Dendritic cell treated with granulocyte-macrophage colony-stimulating factor and Interleukin-4, amounts not matched to agents 40 ng/mL and 50 ng/mL, for 4 days (primary cell): ENCODE results near the gene THSD7A.

Source experiments
- H3K27ac Mint-ChIP-seq: one replicate; pipeline ENCODE4 v1.8.0; 2022; ENCODE audit warnings: mild to moderate bottlenecking, mixed read lengths
- H3K27me3 Mint-ChIP-seq: one replicate; pipeline ENCODE4 v1.8.0; 2022; ENCODE audit warnings: mild to moderate bottlenecking, mixed read lengths
- H3K36me3 Mint-ChIP-seq: one replicate; pipeline ENCODE4 v1.8.0; 2022; ENCODE audit warnings: low read depth, mixed read lengths
- H3K4me1 Mint-ChIP-seq: one replicate; pipeline ENCODE4 v1.8.0; 2022; ENCODE audit warnings: low read depth, mixed read lengths
- H3K4me3 Mint-ChIP-seq: one replicate; pipeline ENCODE4 v1.8.0; 2022; ENCODE audit warnings: mild to moderate bottlenecking, moderate library complexity, mixed read lengths
- H3K9me3 Mint-ChIP-seq: one replicate; pipeline ENCODE4 v1.8.0; 2022; ENCODE audit warnings: mixed read lengths
- intact Hi-C: fragments of 100-400 bp; cut with micrococcal nuclease; formaldehyde crosslinking; loops from one replicate; pipeline ENCODE4 v1.15.0; 2022

The THSD7A gene

DNA sequence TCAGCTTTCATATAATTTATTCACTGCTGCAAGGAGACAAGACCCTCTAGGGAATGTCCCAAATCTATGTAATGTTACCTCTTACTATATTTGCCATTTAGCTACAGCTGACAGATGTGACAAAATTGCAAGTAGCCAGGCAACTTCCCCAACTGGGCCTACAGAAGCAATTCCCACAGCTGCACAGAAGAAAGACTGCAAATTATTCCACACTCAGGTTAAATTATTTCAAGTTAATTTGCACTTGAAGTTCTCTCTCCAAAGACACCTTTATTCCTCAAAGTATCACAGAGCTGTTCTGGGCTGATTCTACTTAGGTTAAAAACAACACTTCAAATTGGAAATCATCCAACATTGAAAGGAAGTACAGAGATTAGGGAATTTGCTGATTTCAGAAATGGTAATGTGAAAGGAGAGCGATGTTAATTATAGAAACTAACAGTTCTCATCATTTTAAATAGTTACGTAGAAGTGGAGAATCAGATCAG lies 133.6 kb downstream of the THSD7A start:
- Mint-ChIP-seq H3K27me3 (no peaks in the 10 kb centered on the region), H3K4me3 (no peak overlapping the region), H3K4me1 (no peaks in the 10 kb centered on the region), H3K36me3 (no peaks in the 10 kb centered on the region), H3K9me3 (no peaks in the 10 kb centered on the region), H3K27ac (no peak overlapping the region)
- intact Hi-C loops: no loop called here

DNA sequence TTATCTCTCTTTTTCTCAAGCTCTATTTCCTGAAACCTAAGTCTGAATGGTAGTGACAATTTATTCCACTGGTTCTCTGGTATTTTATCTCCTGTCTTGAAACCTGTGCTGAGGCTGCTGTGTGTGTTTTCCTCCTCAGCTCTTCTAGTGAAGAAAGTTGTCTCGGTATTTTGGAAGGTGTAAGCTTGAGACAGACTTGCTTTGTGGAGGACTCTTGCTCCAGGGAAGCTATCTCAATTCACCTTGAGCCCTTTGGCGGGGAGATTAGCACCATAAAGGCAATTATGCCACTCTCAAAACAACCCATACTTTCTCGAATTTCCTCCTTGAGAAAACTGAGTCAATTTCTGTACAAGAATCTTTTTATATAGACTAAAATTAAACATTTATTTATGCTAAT lies 141.6 kb downstream of the THSD7A start:
- H3K4me1 Mint-ChIP-seq: no peaks in the 10 kb centered on the region
- no peak overlapping the region for H3K4me3 Mint-ChIP-seq
- H3K27me3 Mint-ChIP-seq: no peaks in the 10 kb centered on the region
- H3K9me3 Mint-ChIP-seq: peaks cover 13% of the 10 kb centered on the region
- no peak overlapping the region for H3K27ac Mint-ChIP-seq
- H3K36me3 Mint-ChIP-seq: no peaks in the 10 kb centered on the region
- intact Hi-C loops: no loop called here

DNA sequence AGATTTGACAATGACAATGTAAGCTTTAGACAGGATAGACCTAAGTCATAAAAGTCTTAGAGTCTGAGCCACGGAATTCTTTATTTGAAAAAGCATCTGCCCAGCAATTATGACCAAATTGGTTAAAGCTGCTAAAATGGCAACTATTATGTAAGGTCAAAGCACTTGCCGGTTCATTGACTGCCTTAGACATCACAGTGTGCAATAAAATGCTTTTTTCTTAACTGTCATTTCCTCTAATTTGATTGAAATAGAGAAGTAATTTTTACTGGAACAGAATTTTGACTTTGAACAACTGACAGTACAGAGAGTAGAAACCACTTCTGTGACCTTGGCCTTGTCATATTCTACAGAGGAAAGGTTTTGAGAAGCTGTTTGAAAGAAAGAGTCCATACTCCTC lies 142.9 kb downstream of the THSD7A start:
- Mint-ChIP-seq H3K9me3 (peaks cover 26% of the 10 kb centered on the region), H3K36me3 (no peaks in the 10 kb centered on the region), H3K27me3 (no peaks in the 10 kb centered on the region), H3K4me1 (no peaks in the 10 kb centered on the region), H3K27ac (no peak overlapping the region), H3K4me3 (no peak overlapping the region)
- intact Hi-C loops: no loop called here

DNA sequence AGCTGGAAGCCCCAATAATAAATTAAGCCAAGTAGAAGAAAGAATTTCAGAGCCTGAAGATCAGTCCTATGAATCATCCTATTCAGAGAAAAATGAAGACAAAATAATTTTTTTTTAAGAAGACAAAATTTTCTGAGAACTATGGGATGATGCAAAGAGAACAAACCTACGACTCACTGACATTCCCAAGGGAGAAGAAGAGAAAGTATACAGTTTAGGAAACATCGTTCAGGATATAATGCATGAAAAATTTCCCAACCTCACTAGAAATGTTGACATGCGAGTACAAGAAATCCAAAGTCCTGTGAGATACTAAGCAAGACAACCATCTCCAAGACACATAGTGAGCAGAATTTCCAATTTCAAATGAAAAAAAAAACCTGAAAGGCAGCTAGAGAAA lies 150.5 kb downstream of the THSD7A start:
- Mint-ChIP-seq H3K27ac (no peak overlapping the region), H3K4me1 (no peaks in the 10 kb centered on the region), H3K36me3 (no peaks in the 10 kb centered on the region), H3K27me3 (no peaks in the 10 kb centered on the region), H3K9me3 (peaks cover 65% of the 10 kb centered on the region), H3K4me3 (no peak overlapping the region)
- intact Hi-C loops: no loop called here

DNA sequence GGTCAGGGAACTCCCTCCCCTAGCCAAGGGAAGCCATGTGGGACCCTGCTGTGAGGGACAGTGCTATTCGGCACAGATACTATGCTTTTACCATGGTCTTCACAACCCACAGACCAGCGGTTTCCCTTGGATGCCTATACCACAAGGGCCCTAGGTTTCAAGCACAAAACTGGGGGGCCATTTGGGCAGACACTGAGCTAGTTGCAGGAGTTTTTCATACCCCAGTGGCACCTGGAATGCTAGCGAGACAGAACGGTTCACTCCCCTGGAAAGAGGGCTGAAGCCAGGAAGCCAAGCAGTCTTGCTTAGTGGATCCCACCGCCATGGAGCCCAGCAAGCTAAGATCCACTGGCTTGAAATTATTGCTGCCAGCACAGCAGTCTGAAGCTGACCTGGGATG lies 156.8 kb downstream of the THSD7A start:
- H3K27ac Mint-ChIP-seq: no peak overlapping the region
- H3K27me3 Mint-ChIP-seq: no peaks in the 10 kb centered on the region
- no peaks in the 10 kb centered on the region for H3K4me1 Mint-ChIP-seq
- H3K4me3 Mint-ChIP-seq: no peak overlapping the region
- intact Hi-C loops: no loop called here
- no peaks in the 10 kb centered on the region for H3K36me3 Mint-ChIP-seq
- H3K9me3 Mint-ChIP-seq: peaks cover 62% of the 10 kb centered on the region

DNA sequence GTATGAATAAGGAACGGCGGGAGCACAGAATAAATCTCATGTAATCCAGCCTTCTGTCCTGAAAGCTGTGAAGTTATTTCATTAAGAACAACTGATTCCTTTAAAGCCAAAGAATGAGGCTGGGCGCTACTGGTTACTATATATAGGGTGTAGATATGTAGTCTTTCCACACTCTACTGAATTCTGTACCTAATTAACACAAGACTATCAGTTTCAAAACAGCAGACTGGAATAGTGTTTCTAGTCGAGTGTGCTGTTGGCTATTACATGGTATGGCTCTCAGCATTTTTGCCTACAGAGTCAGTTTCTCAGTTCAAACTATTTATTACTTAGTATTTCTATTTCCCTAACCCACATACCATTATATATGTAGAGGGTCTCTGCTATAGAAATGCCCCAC lies 163.3 kb downstream of the THSD7A start:
- Mint-ChIP-seq H3K36me3 (no peaks in the 10 kb centered on the region), H3K27ac (no peak overlapping the region), H3K27me3 (no peaks in the 10 kb centered on the region), H3K4me3 (no peak overlapping the region), H3K9me3 (peaks cover 9% of the 10 kb centered on the region), H3K4me1 (no peaks in the 10 kb centered on the region)
- intact Hi-C loops: no loop called here

GRCh38 chr7:11667810-11668185 lies 164.2 kb downstream of the THSD7A start:
- Mint-ChIP-seq H3K4me1 (no peaks in the 10 kb centered on the region), H3K4me3 (no peak overlapping the region), H3K27me3 (no peaks in the 10 kb centered on the region), H3K27ac (no peak overlapping the region), H3K9me3 (no peaks in the 10 kb centered on the region), H3K36me3 (no peaks in the 10 kb centered on the region)
- intact Hi-C loops: no loop called here

- Mint-ChIP-seq H3K4me3 (no peak overlapping the region), H3K36me3 (no peaks in the 10 kb centered on the region), H3K4me1 (no peaks in the 10 kb centered on the region), H3K27me3 (no peaks in the 10 kb centered on the region), H3K9me3 (no peaks in the 10 kb centered on the region), H3K27ac (no peak overlapping the region)
- intact Hi-C loops: no loop called here
Observed at GRCh38 chr7:11667071-11667809, 164.8 kb downstream of the THSD7A start.

DNA sequence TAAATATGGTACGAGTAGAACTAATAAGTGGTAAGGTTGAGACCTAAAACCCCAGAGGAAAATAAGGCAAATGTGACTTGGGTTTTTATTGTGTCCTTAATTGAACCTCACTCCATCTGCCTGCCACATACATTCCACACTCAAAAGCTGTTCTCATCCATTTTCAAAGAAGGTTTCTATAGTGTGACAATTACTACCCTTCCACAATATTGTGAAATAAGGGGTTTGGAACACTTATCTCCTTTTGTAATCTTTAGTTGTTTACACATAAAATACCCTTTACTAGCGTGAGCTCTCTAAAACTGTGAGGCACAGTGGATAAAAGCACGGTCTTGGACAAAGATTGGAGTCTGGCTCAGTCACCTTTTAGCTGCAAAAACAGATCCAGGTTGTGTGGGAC lies 166.6 kb downstream of the THSD7A start:
- Mint-ChIP-seq H3K4me3 (no peak overlapping the region), H3K27ac (no peak overlapping the region), H3K36me3 (no peaks in the 10 kb centered on the region), H3K9me3 (no peaks in the 10 kb centered on the region), H3K4me1 (no peaks in the 10 kb centered on the region), H3K27me3 (no peaks in the 10 kb centered on the region)
- intact Hi-C loops: no loop called here

GRCh38 chr7:11655642-11656041 lies 176.4 kb downstream of the THSD7A start:
- H3K4me3 Mint-ChIP-seq: no peak overlapping the region
- H3K4me1 Mint-ChIP-seq: no peaks in the 10 kb centered on the region
- H3K9me3 Mint-ChIP-seq: peaks cover 5% of the 10 kb centered on the region
- H3K27me3 Mint-ChIP-seq: no peaks in the 10 kb centered on the region
- H3K27ac Mint-ChIP-seq: no peak overlapping the region
- intact Hi-C loops: no loop called here
- no peaks in the 10 kb centered on the region for H3K36me3 Mint-ChIP-seq

- Mint-ChIP-seq H3K4me3 (no peak overlapping the region), H3K27ac (no peak overlapping the region), H3K4me1 (no peaks in the 10 kb centered on the region), H3K9me3 (peaks cover 8% of the 10 kb centered on the region), H3K36me3 (no peaks in the 10 kb centered on the region), H3K27me3 (no peaks in the 10 kb centered on the region)
- intact Hi-C loops: no loop called here
Observed at GRCh38 chr7:11655163-11655562, 176.8 kb downstream of the THSD7A start.

DNA sequence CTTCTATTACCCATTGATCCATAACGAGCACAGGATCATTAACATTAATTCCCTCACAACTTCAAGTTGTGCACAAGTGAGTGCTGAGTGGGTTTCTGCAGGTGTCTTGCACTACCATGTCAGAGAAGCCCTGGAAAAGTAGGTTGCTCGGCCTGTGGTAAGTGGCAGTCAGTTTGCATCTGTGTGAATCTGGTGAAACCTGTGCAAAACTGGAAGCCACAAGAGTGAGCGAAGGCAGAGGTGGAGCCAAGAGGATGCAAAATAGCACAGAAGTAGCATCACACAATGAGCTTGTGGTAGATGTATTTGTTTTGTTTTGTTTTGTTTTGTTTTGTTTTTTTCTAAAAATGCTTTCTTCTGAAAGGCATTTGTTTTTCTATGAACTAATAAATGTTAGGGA lies 181.5 kb downstream of the THSD7A start:
- Mint-ChIP-seq H3K27ac (no peak overlapping the region), H3K4me3 (no peak overlapping the region), H3K36me3 (no peaks in the 10 kb centered on the region), H3K4me1 (no peaks in the 10 kb centered on the region), H3K27me3 (no peaks in the 10 kb centered on the region), H3K9me3 (peaks cover 8% of the 10 kb centered on the region)
- intact Hi-C loops: no loop called here

DNA sequence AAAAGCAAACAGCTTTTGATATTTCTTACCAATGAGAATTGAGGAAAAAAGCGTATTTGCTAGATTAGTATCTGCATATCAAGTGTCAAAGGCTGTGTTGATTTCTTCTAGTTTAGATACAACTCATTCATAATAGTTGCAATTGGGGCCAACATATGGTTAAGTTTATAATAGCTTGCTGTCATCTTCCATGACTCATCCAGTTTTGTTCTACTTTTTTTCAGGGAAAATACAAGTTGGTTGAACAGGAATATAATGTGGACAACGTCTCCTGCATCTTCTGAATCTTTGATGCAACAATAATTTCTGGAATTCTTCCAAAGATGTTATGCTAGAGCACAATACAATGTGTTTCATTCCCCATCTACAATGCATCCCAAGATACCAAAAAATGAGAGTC lies 182.0 kb downstream of the THSD7A start:
- H3K9me3 Mint-ChIP-seq: peaks cover 8% of the 10 kb centered on the region

GRCh38 chr7:11648980-11649379 lies 183.0 kb downstream of the THSD7A start:
- Mint-ChIP-seq H3K4me1 (no peaks in the 10 kb centered on the region), H3K27ac (no peak overlapping the region), H3K36me3 (no peaks in the 10 kb centered on the region), H3K27me3 (no peaks in the 10 kb centered on the region), H3K4me3 (no peak overlapping the region), H3K9me3 (peaks cover 8% of the 10 kb centered on the region)
- intact Hi-C loops: no loop called here

More for the DNA sequence above, 182.0 kb downstream of the THSD7A start:
- Mint-ChIP-seq H3K27me3 (no peaks in the 10 kb centered on the region), H3K4me1 (no peaks in the 10 kb centered on the region), H3K36me3 (no peaks in the 10 kb centered on the region), H3K27ac (no peak overlapping the region), H3K4me3 (no peak overlapping the region)
- intact Hi-C loops: no loop called here

DNA sequence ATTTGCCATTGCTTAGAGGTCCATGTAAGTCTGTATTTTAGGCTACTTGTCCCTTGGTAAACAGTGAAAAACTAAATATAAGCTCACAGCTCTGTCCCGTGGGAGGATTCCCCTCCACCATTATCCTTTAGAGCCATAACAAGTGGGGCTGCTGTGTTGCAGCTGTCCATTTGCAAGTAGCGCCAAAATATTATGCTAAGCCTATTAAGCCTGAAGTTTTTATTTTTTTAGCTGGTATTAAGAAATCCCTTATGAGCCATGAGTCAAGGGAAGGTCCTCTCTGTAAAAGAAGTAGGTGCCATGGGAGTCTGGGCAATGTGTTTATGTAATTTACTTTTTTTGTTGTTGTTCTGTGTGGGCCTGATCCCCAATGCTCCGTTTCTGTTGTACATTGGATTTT lies 183.9 kb downstream of the THSD7A start:
- no peaks in the 10 kb centered on the region for H3K36me3 Mint-ChIP-seq
- no peaks in the 10 kb centered on the region for H3K4me1 Mint-ChIP-seq
- H3K4me3 Mint-ChIP-seq: no peak overlapping the region
- no peaks in the 10 kb centered on the region for H3K27me3 Mint-ChIP-seq
- intact Hi-C loops: no loop called here
- H3K9me3 Mint-ChIP-seq: peaks cover 8% of the 10 kb centered on the region
- H3K27ac Mint-ChIP-seq: no peak overlapping the region
